ENCODE data around the gene TMEM151B. TPM values are rescaled to one million over a fixed set of nuclear protein-coding genes. Genes with fewer than 3 reads are reported as not detected.

TMEM151B gene
- total RNA-seq, 1 donor from 2014 or later: not detected

- Mint-ChIP-seq H3K9me3 (no peaks in the 10 kb centered on the region), H3K27ac (no peak overlapping the region), H3K4me3 (no peak overlapping the region), H3K27me3 (no peaks in the 10 kb centered on the region), H3K36me3 (ENCODE audit: low read depth) (no peaks in the 10 kb centered on the region), H3K4me1 (peaks cover 23% of the 10 kb centered on the region)
- ATAC-seq (ENCODE audit: low read depth) (no peak), DNase-seq (no peak)
- CTCF ChIA-PET: interaction anchor here (1.4 kb wide), 1 partner anchor 10 kb away, joined by 4 read pairs; no protein-coding TSS in a partner anchor
- TF ChIP-seq CTCF (IDR thresholded peaks at IDR 0.05): no peak
- intact Hi-C loops (cut with micrococcal nuclease): no loop called here
- POLR2A ChIA-PET: interaction anchor here (0.7 to 3.8 kb wide), 4 partner anchors 11 to 299 kb away, joined by 3 to 49 read pairs (median 10); partner anchors contain the start of gene HSP90AB1
Observed at GRCh38 chr6:44225579-44226325, 44.5 kb upstream of the TMEM151B start.

DNA sequence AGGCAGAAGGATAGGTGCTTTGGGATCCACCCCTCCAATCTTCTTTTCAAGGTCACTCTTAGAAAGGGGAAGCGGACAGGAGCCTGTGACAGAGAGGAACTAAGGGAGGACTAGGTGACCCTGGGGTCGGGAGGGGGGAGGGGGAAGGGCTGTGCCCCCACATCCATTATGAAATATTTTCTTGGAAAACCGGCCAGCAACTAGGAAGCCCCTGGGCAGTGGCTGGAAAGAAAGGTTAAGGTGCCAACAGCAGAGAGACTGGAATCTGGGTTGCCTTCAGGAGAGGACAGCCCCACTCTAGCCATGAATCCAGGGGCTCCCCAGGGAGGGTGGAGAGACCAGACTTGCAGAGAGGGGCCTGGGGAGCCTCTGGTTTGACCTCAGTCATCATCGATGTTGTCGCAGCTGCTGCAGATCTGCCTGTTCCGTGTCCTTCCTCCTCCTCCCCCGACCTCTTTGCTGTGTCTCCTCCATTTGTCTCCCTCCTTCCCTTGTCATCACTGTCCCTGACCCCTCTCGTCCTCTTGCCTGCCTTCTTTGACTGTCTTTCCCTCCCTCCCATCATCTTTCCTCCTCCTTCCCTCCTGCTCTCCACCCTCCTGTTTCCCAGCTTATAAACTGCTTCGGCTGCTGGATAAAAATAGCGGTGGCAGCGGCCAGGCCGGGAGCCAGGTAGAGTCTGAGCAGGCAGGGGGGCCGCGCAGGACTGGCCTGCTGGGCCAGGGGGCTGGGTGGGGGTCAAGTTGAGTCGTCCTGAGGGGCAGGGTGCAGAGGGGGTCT is 43.7 kb upstream of the TMEM151B start:
- H3K36me3 Mint-ChIP-seq (ENCODE audit: low read depth): no peaks in the 10 kb centered on the region
- intact Hi-C loops (cut with micrococcal nuclease): no loop called here
- POLR2A ChIA-PET: no interaction called here

DNA sequence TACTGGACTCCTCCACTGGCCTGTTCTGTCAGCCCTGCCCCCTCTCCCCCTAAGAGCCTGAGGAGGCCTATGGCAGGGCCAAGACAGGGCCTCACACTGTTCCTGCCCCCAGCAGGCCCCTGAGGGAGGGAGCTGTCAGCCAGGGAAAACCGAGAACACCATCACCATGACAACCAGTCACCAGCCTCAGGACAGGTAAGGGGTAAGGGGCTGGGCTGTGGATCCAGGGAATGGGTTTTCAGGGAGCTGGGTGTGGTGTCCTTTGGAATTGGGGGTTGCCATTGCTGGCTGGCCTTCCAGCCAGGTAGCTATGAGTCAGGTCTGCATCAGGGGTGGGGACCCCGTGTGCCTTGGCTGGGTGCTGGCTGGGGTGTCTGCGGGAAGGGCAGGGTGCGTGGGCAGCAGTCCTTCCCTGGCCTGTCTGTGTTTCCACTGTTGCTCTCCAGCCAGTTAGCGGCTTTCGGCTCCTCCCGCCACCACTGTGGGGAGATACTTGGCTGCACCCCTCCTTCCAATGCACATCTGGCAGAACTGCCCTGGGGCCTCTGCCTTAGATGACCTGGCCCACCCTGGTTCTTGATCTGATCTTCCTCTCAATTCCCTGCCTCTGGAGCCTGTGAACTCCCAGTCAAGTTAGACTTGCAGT is 43.0 kb upstream of the TMEM151B start:
- ChIA-PET CTCF (interaction anchor here (1.4 kb wide), 1 partner anchor 40 kb away, joined by 3 read pairs; no protein-coding TSS in a partner anchor), POLR2A (interaction anchor here (0.6 kb wide), 1 partner anchor 20 kb away, joined by 3 read pairs; the partner anchor contains the start of gene HSP90AB1)
- H3K4me1 Mint-ChIP-seq: peaks cover 15% of the 10 kb centered on the region
- no peak for DNase-seq
- intact Hi-C loops (cut with micrococcal nuclease): no loop called here
- H3K27ac Mint-ChIP-seq: no peak overlapping the region
- no peak for TF ChIP-seq CTCF (IDR thresholded peaks at IDR 0.05)
- H3K9me3 Mint-ChIP-seq: no peaks in the 10 kb centered on the region
- ATAC-seq (ENCODE audit: low read depth): no peak
- H3K4me3 Mint-ChIP-seq: no peak overlapping the region
- H3K27me3 Mint-ChIP-seq: no peaks in the 10 kb centered on the region
- no peaks in the 10 kb centered on the region for H3K36me3 Mint-ChIP-seq (ENCODE audit: low read depth)

More for the DNA sequence above, 43.7 kb upstream of the TMEM151B start:
- CTCF ChIA-PET: interaction anchor here (1.4 kb wide), 1 partner anchor 9 kb away, joined by 4 read pairs; no protein-coding TSS in a partner anchor
- no peak for DNase-seq
- Mint-ChIP-seq H3K27ac (no peak overlapping the region), H3K9me3 (no peaks in the 10 kb centered on the region), H3K4me1 (peaks cover 20% of the 10 kb centered on the region), H3K4me3 (no peak overlapping the region), H3K27me3 (no peaks in the 10 kb centered on the region)
- no peak for TF ChIP-seq CTCF (IDR thresholded peaks at IDR 0.05)
- ATAC-seq (ENCODE audit: low read depth): no peak

DNA sequence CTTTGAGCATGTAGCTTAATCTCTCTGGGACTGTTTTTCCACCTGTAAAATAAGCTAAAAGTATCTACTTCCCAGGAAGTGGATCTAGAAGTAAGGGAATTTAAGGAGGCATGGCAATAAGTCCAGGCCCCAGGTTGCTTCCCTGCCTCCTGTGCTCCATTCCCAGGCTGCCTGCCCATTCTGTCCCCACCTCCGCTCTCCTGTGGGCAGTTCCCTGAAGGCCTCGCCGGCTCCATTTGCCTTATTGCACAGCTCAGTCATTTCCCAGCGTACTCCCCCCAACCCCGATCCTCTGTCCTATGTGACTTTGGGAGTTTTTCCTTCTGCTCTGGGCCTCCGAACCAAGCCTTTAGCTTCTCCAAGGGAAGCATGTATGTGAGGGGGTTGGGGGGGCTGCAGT is 42.2 kb upstream of the TMEM151B start:
- Mint-ChIP-seq H3K4me1 (peaks cover 10% of the 10 kb centered on the region), H3K27ac (no peak overlapping the region), H3K36me3 (ENCODE audit: low read depth) (no peaks in the 10 kb centered on the region), H3K27me3 (no peaks in the 10 kb centered on the region), H3K9me3 (no peaks in the 10 kb centered on the region), H3K4me3 (no peak overlapping the region)
- ATAC-seq (ENCODE audit: low read depth) (no peak), DNase-seq (no peak)
- ChIA-PET POLR2A (interaction anchor here (0.6 kb wide), 1 partner anchor 19 kb away, joined by 3 read pairs; the partner anchor contains the start of gene HSP90AB1), CTCF (interaction anchor here (1.4 kb wide), 1 partner anchor 39 kb away, joined by 3 read pairs; no protein-coding TSS in a partner anchor)
- intact Hi-C loops (cut with micrococcal nuclease): no loop called here
- no peak for TF ChIP-seq CTCF (IDR thresholded peaks at IDR 0.05)
